Stimulated activated naive CD4-positive, alpha-beta T cell treated with Interleukin-2 at 50 U/mL for 16 hours (primary cell): ENCODE measurements around the gene CEACAM18.
"Not testable (repeated sequence)": the region's sequence is repeated elsewhere in the genome, so short reads cannot be mapped to it uniquely, and the experiment has no call there.

ENCODE experiments used
- DNase-seq: peaks from one replicate; lab custom pipeline; 2025; lab: John Stamatoyannopoulos, UW

CEACAM18 gene

DNA sequence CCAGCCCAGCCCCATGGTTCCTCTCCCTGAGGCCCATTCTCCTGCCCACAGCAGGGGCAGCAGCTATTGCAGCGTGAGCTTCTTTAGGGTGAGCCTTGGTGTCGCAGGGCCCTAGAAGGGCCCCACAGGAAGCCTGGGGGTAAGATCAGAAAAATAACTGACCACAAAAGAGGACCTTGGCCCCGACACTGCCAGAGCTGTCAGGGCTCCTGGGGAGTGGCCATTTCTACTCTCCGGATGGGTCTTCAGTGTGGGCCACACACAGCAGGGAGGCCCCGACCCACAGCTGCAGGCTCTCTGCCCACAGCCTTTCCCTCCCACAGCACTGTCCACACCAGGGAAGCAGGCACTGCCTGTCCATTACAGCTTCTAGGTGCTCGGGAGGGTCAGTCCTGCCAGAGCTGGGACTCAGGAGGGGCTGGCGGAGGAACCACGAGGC, 16.6 kb upstream of the CEACAM18 start:
- DNase-seq = no peak

DNA sequence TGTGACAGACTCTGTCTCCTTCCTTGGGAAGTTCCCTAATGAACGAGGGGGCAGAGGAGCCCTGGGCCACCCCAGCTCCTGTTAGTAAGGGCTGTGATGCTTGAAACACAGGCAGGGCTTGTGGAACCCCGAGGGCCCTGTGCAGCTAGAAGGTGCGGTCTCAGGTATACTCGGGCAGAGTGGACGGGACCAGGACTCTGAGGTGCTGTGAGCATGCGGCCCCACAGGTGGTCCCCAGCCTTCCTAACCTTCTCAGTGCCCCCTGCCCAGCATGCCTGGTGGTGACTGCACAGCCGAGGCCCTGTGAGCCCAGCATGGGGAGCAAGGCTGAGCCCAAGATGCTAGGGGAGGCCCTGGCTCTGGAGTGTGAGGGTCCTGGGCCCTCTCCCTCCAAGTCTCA, 16.1 kb upstream of the CEACAM18 start:
- DNase-seq = no peak

DNA sequence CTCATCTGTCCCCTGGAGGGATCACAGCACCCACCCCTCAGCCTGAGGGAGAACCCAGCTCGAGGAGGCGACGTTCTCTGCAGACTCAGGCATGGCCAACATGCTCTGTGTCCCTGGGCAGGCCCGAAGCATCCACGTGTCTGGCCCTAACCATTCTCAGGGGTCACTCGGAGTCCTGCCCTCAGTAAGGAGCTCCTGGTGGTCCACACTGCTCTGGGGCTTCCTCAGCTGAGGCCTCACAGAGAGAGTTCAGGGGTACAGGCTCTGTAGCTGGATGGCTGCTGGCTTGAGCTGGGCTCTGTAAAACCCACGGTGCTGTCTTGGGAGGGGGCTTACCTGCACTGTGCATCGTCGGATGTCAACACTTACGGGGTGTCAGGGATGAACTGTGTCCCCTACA, 15.7 kb upstream of the CEACAM18 start:
- no peak for DNase-seq

DNA sequence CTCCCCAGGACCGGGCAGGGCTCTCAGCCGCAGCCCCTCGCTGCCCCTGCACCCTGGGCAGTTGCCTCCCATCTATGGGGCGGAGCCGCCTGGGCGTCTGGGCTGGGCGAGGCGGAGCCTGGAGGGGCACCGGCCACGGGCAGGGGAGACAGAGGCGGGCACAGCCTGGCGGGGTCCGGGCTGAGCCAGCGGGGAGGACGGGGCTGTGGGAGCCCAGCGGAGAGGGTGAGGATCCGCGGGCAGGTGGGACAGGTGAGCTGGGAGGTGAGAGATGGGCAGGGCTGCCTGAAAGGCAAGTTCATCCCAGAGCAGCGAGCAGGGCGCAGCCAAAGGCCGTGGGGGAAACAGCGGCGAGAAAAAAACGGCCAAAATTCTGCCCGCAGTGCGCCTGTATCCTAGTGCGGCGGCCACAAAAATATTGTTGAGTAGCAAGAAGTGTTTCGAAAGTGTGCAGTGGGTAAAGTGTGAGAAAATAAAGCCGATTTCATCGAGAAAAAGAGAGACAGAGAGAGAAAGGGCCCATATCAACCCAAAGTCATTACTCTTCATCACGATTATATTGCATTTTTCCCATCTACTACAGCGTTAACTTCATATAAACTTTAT, 14.3 kb upstream of the CEACAM18 start:
- not testable (repeated sequence) for DNase-seq

DNA sequence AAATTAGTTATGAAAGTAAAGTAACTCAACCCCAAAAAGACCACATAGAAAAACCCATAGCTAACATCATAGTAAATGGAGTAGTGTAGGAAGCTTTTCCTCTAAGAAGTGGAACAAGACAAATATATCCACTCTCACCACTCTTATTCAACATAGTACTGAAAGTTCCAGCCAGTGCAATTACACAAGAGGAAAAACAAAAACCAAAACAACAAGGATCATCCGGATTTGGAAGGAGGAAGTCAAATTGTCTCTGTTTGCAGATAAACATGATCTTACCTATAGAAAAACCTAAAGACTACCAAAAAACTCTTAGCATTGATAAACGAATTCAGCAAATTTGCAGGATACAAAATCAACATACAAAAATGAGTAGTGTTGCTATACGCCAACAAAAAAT, 11.6 kb upstream of the CEACAM18 start:
- DNase-seq = no peak

DNA sequence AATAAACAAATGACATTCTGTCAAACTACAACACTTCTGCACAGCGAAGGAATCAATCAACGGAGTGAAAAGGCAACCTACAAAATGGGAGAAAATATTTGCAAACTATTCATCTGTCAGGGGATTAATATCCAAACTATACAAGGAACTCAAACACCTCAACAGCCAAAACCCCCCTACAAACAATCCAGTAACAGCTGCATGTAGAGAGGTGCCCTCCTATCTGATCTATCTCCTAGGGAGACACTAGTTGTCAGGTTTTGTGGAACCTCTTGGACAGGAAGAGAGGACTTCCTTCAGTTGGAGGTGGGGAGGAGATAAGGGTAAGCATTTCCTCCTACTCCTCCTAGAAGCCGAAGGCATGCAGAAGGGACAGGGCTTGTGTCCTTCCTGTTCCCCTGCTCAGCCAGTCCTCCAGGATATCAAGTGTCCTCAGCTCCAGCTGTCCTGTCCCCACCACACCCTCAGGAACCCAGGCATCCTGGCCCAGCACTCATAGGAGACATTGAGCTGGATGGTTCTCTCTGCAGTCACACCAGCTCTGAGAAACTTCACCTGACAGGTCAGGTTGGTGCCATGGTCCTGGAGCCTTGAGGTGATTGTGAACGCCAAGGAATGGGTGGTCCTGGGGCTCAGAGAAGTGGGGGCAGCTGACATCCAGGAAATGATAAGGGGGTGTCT, 10.3 kb upstream of the CEACAM18 start:
- no peak for DNase-seq

DNA sequence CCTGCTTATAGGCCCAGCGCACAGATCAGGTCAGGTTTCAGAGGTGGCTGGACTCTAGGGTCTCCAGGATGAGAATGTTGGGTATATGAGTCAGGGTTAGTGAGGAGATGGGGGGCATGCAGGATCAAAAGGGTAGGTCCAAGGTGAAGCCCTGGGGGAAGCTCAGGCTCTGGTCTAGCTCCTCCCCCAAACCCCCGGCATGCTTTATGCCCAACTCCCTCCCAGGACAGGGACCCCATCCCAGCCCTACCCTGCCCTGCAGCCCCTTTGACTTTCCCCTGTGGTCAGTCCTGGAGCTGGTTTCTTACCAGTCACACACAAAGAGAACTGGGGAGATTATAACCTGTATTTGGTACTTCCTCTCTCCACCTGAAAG, 9.8 kb upstream of the CEACAM18 start:
- no peak for DNase-seq

DNA sequence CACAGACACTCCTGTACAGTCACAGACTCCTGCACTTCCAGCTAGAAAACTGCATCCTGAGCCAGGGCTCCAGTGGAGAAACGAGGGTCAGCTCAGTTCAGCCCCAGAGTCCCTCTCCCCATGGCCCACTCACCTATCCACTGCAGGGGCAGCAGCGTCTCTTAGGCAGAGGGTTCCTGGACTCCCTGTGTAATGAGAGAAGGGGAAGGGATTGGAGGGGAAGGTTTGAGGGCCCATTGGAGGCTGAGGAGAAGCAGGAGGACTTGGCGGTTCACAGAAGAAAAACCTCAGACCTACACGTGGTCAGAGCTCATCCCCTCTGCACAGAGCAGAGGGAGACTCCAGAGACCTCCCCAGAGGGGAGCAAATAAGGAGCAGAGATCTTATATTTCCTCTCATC, 9.2 kb upstream of the CEACAM18 start:
- DNase-seq = no peak

DNA sequence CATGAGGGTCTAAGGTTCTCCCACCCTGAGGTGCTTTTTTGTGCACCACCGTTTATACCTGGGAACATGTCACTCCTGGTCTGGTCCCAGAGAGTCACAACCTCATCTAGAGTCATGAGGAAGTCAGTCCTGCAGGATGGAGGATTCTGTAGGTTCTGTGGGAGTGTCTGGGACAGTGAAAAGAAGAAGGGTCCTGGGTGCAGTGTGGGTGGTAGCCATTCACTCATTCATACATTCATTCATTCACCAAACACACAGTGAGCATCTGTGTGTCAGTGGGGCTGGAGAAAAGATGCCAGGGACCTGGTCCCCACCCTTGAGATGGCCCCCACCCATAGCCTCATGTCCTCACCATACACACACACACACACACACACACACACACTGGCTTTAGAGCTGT, 8.7 kb upstream of the CEACAM18 start:
- no peak for DNase-seq

DNA sequence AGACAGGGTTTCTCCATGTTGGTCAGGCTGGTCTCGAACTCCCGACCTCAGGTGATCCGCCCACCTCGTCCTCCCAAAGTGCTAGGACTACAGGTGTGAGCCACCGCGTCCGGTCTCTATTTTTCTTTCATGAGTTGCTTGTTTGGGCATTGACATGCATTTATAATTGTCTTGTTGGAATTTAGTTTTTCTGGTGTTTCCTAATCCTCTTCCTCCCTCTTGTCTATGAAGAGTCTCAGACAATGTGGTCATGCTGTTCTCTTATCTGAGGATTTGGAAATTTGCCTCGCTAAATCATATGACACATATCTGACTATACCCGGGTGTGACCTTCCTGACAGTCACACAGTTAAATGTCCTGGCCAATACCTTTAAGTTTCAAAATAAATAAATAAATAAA, 7.4 kb upstream of the CEACAM18 start:
- no peak for DNase-seq

DNA sequence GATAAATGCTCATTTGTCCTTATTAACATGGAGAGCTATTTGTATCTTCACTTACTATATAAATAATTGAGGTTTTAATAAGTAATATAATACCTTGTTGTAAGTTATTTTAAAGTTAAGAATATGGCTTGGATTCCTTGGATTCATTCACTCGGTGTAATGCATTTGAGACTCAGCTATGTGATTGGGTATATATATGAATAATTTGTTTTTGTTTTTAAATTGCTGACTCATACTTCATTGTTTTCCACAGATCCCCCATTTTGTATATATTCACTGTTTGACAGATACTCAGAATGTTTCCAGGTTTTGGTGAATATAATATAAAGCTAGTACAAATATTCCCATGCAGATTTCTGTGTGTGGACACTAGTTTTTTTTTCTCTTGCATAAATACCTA, 6.8 kb upstream of the CEACAM18 start:
- DNase-seq = no peak

DNA sequence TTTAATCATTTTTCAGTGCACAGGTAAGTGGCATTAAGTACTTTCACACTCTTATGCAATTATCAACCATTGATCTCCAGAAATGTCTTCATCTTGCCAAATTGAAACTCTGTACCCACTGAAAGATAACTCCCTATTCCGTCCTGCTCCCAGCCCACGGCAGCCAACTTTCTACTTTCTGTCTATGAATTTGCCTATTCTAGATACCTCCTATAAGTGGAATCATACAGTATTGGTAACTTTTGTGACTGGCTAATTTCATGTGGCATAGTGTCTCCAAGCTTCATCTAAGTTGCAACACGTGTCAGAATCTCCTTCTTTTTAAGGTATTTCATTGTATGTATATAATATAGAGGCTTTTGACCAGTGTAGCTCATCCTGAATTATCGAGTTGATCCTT, 5.7 kb upstream of the CEACAM18 start:
- DNase-seq = no peak

DNA sequence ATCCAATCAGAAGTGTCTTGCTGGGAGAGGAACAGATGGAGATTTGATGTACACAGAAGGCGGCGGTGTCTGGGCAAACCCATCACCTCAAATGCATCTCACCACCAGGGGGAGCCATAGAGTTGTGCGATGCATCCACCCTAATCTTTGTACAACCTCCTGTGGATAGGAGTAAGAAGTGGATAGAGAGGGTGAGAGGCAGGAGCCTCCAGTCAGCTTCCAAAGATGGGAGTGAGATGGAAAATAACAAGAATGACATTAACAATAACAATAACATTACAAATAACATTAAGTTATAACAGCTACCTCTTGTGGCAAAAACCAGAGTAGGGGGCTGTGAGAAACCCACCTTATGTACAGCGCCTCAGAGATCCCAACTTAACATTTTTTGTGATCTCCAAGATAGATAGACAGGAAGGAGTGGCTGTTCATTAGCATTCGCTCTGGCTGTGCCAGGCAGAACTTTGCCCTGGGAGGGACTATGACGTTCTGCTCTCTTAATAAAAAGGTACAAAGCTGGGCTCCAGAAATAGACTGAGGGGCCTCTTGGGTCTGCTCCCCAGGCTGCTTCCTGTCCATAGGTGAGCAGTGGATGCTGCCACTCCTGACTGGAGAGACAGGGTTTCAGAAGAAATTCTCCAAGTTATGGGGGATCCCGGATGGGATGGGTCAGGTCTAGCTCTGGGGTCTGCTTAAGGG, 5.2 kb upstream of the CEACAM18 start:
- peak; percentile 73 for DNase-seq

DNA sequence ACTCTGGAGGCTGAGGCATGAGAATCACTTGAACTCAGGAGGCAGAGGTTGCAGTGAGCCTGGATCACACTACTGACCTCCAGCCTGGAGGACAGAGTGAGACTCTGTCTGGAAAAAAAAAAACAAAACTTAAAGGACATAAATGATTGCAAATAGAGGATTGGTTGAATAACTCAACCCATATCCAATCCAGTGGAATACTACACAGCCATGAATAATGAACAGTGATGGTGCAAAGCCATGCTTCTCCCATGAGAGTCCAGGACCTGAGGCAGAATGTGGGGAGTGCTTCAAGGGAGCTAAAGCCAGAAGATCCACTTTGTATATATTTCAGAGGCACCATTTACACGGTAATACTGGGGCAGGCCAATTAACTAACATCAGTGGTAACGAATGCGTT, 2.2 kb upstream of the CEACAM18 start:
- no peak for DNase-seq

DNA sequence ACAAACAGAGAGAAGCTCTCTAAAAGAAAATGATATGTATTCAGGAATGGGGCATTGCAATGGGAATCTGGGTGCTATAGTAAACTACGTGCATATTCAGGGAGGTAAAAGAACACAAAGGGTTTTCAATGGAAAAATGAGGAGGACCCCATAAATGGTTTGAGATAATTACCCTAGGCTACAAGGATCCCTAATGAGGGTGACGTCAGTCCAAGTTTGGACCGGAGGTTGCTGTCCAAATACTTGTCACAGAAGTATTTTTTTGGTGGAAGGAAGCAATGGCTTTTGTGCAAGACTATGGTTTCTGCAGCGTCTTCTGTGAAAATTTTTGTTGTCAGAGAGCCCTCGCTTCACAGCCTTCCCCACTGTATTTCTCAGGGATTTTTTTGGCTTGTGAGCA, 995 bp upstream of the CEACAM18 start:
- DNase-seq = no peak

DNA sequence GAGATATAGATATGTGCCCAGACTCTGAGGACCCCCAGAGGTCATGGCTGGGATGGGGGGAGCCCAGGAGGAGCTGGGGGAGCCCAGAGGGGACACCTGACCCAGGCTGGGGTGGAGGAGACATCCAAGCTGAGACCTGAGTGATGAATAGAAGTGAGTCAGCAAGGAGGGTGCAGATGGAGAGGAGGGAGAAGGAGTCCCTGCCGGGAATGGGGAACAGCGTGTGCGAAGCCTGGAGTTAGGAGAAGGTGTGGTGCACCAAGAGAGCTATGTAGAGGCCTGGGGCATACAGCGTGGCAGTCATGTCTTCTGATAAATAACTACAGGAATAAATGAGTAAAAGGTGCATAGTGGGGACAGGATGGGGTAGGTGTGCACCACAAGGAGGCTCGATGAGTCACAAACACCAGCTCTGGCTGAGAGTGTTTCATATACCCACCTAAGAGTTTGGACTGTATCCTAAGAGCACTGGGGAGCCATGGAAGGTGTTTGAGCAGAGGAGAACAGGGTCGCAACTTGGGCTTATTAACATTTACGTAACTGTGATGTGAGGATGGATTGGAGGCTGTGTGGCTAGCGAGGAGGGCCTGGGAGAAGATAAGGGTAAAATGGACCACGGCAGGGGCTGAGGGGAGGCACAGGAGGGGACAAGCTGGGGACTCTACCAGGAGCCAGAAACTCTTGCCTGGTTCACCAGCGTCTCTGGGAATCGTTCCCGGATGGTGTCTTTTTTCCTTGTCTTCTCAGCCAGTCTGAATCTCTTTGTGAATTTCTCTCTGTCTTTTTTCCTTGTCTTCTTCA, 1.4 kb downstream of the CEACAM18 start:
- DNase-seq = no peak

DNA sequence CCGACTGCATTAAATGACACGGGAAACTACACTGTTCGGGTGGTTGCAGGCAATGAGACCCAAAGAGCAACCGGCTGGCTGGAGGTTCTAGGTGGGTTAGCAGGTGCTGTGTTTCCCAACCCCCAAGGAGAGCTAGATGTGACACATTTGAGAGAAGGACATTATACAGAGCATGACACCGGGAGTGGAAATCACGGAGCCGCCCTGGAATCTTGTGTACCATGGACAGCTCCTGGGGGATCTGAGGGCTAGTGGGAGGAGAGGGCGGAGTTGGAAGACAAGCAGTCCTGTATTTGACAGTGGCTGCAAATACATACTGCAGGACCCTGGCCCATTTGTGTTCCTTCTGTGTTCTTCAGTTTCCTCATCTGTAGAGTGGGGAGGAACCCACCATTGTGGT, 2.3 kb downstream of the CEACAM18 start:
- DNase-seq = no peak

DNA sequence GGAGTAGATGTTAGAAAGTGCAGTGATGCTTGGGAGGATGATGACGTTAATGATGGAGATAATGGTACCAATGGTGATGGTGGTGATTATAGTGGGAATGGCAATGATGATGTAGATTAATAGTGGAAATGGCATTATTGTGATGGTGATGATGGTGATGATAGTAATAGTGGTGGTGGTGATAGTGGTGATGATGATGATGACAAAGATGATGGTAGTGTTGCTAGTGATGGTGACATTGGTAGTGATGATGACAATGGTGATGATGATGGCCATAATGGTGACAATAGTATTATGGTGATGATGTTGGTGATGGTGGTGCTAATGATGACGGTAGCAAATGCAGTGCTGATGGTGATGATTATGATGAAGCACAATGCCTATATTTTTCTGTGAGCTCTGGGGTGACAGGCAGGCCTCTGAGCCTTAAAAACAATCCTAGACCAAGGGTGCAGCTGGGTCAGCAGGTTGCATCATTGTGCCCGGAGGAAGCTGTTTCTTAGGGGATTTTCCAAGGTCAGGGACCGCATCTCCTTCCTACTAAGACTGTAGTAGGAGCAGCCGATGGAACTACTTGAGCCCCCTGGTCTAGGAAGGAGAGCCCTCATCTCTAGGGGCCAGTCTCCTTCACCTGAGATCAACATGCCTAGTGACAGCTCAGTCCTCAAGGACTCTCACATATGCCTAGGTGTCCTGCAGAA, 7.8 kb downstream of the CEACAM18 start:
- no peak for DNase-seq

DNA sequence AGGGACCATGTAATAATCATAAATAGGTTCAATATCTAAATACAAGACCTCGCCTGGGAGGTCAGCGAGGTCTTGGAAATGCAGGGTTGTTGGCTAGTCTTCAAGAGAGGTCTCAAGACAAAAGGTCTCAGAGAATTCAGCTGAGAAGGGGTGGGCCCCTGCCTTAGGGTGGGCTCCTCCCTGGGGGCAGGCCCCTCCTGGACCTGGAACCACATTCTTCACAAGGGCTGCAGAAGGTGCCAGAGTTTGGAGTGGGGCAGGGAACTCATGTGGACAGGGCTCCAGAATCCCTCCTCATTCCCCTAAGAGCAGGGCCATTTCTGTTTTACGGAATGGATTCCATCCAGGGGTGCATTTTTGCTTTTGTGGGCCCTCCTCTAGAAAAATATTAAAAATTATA, 10.2 kb downstream of the CEACAM18 start:
- no peak for DNase-seq

DNA sequence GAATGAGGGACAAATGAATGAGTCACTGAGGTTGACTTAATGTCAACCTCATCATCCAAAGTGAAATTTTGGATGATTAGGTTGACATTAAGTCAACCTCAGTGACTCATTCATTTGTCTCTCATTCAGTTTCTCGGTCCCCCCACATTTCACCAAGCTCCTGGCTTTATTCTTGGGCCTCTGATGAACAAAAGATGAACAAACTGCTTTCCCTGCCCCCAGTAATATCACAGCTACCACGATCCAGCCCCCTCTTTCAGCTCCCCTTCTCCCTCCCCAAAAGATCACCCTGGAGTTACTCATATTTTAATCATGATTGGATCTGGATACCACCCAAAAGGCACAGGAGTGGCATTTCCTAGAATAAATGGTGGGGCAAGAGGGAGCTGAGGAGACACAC, 10.8 kb downstream of the CEACAM18 start:
- DNase-seq = no peak

DNA sequence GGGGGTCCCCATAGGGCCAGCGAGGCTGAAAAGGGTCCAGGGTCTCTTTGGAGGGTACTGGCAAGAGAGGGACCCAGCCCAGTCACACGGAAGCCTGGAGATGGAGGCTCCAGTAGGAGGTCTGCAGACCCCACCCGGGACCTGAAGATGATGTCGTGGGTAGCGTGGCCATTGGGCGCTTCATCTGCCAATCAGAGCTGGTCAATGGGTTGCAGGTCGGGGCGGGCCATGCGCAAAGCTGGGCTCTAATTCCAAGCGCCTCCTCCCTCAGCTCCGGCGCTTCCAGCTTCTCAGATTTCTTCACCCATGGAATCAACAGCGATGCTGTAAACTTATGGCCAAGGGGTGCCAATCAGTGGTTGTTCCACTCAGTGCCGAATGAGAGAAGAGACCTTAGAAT, 12.3 kb downstream of the CEACAM18 start:
- DNase-seq = no peak

DNA sequence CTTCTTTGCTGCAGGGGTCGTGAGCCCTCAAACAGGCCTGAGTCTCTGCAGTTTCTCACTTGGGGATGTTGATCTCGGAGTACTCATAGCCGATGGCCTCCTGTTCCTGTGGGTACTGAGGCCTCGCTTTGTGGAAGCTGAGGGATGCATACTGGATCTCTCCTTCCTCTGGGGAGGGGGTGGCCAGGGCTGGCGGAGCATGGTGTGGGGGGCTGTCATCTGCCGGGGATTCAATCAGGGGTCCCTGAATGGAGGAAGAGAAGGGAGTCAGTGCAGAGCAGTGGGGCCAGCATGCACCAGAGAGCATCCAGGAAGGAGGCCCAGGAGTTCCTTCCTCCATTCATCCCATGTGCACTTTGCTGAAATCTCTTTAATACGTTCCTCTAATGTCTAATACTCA, 13.2 kb downstream of the CEACAM18 start:
- DNase-seq = no peak
